GM19043 (cell line): Measurements from ENCODE around the gene PIGK.

Experiments
- ATAC-seq: cut with Tn5 transposase; IDR thresholded peaks from one replicate; pipeline ENCODE4 v1.9.1; 2021; ENCODE audit warnings: low read depth; ENCODE audit not compliant: unreplicated experiment

Gene PIGK

DNA sequence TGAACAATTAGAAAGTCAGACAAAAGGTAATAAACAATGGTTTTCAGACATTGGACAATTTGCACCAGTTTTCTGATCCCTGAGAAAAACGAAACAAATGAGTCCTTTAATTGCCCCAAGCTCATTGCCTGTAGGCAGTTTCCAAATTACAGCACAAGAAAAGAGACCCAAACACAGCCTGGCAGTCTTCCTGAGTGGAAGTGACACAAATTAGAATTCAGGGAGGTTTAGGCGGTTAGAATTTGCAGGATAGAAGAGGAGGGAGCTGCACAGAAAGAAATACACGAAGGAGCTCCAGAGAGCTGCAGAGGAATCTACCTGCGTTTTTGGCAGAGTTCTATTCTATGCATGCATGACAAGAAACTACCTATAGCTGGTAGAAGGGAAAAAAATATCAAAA is 115.7 kb downstream of the PIGK start:
- ATAC-seq, result no peak

DNA sequence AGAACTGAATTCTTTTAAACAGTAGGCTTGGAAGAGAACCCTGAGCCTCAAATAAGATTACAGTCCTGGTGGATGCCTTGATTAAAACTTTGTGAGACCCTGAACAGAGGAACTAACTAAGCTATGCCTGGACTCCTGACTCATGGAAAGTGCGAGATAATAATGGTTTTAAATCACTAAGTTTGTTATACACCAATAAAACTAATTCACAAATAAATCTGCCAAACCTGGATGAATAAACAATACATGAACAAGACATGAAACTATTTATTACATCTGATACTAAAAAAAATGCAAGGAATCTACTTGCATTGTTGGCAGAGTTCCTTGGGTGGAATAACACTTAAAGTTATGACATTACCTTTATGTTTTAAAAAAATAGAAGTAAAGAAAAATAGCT is 118.4 kb downstream of the PIGK start:
- no peak for ATAC-seq

DNA sequence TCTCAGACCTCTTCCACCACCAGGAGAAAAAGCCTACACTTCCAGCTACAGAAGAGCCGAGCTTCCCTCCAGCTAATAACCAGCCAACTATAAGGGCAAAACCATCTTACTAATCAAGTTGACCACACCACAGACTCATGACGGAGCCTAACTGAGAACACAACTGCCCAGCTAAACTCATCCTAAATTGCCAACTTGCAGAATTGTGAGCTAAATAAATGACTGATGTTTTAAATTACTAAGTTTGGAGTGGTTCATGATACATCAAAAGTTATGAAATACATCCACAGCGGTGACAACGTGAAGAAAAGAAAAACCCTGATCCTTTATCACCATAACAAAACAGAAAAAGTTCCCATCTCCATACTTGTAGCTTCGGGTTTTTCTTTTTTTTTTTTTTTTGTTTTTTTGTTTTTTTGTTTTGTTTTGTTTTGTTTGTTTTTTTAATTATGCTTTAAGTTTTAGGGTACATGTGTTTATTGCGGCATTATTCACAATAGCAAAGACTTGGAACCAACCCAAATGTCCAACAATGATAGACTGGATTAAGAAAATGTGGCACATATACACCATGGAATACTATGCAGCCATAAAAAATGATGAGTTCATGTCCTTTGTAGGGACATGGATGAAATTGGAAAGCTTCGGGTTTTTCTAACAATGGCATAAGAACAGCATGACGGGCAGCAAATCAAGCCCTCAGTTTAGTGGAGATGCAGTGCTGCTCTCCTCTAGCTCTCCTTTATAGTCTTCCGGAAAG is 122.6 kb downstream of the PIGK start:
- ATAC-seq, result no peak

DNA sequence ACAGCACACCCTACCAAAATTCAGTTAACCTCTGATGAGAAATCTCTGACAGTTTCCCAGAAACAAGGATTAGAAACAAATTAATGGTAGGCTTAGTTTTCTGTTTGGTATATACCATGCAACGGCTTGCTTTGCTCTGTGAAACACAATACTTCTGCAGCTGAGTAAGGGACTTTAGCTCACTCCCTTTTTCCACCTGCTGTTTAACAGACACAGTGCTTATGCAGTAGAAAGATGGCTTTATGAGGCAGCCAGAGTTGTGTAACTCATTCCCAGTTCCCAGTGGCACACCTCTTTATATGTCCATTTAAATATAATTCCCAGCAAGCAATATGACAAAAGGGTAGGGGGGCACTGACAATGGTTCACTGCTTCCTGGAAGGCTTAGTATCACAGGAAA is 124.0 kb downstream of the PIGK start:
- ATAC-seq, result no peak

DNA sequence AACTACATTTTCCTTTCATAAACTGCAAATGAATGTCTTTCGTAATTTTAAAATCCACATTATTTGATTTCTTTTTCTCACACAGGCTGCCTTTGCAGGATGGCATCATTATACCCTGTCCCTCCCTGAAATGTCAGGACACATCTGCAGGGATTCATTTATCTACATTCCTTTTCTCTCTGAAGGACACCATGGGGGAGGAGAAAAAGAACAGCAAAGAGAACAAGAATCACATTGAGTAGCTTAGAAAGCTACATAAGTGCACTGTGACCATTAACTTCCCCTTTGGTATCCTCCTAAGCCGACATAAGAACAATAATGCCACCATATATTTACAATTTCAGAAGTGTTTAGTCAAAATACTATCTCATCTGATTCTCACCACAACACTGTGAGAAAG is 129.5 kb downstream of the PIGK start:
- ATAC-seq, result no peak

DNA sequence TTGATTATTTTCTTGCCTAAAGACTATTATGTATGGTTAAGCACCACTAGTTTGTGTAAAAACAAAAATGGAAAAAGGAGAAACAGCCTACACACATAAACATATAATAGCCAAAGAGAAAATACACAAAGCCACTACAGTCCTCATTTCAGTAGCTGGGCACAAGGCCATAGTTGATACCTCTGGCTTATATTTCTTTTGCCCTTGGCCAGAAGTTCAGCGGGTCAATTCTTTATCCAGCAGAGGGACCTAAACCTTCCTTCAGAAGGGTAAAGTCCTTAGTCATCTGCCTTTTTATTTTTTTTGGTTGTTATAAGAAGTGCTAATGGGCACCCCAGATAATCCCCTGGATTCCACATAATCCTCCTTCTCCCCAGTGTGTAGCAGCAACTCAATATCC is 134.1 kb downstream of the PIGK start:
- no peak for ATAC-seq

DNA sequence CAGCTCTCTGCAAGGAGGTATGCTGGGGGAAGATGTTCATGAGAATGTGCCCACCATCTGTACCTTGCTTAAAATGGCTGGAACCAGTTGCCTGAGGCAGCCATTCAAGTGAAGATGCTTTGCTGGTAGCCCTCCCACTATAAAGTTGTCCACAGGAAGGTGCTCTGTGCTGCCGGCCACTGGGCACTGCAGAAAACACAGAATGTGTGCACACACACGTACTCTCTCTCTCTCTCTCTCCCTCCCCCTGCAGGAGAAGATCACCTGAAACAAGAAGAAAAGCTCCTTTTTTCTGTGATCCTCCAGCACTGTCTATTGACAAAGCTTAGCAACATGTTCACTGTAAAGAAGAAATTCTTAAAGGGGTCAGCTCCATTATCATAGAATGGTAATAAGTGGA is 134.8 kb downstream of the PIGK start:
- no peak for ATAC-seq

DNA sequence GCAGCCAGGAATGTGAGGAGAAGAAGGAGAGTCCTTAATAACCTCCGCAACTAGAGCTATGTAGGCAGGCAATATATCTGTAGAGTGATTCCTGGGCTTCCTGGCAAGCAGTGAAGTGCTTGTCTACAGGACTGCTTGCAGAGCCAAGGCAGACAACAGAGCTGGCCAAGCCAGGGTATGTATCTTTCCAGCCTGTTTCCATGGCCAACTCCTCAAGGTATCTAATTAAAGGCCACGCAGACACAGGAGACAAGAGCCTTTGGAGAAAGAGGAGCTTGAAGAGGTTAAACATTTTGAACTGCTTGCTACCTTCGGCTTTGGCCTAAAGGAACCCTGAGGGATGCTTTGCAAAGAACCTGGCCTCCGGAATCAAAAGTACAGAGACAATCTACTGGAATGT is 137.4 kb downstream of the PIGK start:
- no peak for ATAC-seq

DNA sequence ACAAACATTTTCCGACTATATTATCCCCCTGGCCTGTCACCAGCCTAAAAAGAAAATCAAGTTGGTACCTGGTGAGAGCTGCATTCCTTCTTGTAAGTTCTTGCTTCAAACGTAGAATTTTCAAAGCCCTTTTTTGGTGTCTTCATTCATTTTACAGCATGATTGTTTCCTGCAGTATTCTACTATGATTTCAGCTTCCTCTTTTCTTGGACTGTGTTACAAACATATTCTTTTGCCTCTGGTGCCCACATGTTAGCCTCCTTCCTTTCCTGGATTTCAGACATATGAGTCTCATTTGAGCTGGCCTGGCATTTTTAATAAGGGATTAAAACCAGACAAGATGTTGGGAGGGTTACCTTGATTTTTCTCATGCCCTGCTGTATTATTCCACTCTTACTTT is 142.5 kb downstream of the PIGK start:
- ATAC-seq, result no peak

DNA sequence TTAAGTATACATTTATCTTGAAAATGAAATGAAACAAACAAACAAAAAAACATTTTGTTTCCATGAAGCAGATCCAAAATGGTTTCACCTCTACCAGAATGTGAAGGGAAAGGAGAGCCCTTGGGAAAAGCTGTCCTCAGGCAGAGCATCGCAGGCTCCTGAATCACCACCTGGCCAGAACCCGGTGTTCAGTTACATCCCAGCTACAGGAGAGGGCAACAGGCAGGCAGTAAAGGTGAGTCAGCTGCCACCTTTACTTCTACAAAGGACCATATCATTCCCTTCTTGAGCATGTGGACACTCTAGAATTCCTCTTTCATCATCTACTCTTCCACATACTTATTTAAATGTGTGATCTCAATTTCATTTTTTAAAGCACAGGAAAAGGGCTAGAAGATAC is 151.2 kb downstream of the PIGK start:
- no peak for ATAC-seq

DNA sequence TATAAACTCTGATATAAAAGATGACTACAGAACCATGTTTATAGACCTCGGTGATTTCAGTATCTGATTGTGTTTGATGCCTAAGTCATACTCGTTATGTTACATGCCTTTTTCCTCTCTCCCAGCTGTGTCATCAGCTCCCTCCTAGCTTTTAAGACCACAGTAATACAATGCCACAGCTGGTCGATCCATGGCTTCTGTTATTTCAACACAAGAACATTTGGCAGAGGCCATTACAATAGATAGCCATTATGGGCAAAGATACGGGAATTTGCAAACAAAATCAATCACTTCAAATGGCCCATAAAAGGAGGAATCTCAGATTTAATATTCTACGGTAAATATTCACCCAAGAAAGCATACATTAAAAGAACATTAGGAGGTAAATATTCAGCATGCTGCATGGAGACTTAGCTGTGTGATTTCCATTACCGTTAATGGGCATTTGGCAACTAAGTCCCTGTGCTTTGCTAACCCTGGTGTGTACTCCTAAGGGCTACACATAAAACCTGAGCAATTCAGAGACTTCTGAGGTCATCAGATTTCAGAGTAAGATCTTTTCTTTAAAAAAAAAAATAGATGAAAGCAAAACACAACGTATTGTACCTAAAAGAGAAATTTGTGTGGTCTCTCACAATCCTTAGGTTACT is 153.4 kb downstream of the PIGK start:
- ATAC-seq, result no peak

DNA sequence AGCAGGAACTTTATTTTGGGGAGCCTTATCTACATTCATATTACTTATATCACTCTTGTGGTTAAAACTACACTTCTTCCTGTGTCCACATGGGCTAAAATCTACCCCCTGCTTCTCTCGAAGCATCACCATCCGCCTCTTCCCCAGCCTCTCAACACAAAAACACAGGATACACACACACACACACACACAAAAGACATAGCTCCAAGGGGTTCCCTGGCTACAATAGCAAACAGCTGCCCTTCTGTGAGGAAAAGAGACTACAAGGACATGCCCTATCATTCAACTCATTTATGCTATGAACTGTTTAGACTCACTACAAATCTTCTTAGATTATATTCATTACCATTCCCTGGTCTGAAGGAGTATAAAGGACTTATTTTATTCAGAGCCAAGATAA is 155.0 kb downstream of the PIGK start:
- no peak for ATAC-seq

DNA sequence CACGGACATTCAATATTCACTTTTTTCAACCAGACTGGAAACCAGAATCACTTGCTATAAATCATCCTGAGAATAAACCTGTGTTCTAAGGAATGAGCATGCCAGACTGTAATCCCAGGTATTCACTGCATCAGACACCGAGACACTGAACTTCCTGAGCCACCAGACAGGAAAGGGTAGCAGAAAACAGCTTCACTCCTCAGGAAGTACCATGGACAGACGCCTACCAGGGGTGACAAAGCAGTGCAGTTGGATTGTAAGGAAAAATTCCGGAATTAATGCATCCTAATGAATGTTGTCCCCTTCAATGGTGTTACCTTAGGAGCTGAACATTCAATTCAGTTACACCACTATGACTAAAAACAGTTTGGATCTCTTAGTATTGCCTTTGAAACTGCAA is 156.1 kb downstream of the PIGK start:
- no peak for ATAC-seq

DNA sequence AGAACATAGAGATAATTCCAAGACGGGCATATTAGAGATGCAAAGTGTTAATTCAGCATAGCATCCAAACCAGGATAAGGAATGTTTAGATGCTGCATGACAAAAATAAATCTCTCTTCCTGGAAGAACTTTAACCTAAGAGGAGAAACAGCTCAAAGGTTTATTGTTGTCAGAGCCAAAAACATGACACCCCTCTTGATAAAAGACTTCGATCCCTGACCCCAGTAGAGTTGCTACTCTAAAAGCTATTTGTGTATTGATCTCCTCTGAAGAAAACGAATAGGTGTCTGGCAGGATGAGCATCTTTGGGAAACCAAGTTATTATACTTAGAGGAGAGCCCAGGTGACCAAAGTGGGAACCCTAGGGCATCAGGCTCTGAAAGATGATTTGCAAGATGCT is 158.1 kb downstream of the PIGK start:
- ATAC-seq, result no peak

DNA sequence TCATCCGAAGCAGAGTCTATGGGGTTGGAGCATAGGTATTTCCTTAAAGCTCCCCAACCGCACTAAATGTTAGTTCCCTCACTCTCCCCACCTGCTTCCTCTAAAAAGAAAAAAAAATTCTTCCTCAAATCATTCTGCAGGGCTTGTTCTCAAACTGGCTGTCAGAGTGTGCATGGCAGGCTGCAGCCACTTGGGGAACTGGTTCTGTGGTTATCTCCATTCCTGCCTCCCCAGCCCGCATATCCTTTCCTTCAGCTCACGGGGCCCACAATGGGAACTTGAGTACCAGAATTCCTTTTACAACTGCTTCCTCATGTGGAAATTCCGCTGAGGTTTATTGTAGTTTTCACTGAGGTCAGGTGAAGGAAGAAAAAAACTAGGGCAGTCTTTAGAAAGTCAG is 159.2 kb downstream of the PIGK start:
- no peak for ATAC-seq

DNA sequence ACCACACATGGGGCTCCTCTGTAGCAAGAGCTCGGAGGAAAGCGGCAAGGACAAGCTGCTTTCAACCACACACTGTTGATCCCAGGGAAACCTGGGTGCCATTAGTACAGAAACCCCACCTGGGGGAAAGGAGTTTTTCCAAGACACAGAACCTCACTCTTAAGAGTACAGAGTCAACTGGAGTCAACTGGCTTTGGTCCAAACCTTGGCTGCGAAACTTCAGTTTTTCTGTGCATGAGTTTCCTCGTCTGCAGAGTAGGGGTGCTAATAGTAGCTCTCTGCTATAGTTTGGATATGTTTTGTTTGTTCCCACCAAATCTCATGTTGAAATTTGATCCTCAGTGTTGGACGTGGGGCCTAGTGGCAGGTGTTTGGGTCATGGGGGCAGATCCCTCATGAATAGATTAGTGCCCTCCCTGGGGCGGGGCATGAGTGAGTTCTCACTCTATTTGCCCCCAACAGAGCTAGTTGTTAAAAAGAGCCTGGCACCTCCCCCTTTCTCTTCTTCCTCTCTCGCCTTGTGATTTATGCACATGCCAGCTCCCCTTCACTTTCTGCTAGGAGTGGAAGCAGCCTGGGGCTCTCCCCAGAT is 161.1 kb downstream of the PIGK start:
- ATAC-seq, result no peak

DNA sequence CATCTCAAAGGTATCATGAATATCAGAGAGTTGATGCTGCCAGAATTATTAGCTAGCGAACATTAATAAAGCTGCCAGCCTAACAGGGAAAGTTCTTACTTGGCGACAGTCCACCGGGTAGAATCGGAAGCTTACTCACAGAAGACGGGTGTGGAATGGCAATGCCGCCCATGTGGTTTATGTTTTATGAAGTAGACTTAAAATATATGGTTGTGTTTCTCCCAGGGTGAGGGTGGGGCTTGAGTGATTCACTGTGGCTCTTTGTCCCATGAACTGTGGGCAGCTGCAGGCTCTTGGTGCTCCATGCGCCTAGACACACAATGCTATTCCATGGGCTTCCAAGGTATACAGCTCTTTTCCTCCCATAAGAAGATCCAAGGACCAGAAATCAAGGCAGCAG is 162.7 kb downstream of the PIGK start:
- no peak for ATAC-seq

DNA sequence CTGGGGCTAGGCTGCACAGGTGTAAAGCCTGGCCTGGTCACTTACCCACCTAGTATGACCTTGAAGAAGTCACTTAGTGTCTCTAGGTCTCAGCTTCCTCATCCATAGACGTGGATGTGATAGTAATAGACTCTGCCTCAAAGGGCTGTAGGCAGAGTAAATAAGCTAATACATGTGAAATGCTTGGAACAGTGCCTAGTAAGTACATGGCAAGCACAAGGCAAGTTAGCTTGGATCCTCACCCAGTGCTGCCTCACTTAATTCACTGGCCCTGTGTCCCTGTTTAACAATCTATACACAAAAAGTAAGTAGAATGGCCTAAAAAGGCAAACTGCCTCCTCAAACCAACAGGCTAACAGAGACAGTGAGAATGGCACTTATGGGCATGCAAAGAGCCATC is 167.8 kb downstream of the PIGK start:
- no peak for ATAC-seq

DNA sequence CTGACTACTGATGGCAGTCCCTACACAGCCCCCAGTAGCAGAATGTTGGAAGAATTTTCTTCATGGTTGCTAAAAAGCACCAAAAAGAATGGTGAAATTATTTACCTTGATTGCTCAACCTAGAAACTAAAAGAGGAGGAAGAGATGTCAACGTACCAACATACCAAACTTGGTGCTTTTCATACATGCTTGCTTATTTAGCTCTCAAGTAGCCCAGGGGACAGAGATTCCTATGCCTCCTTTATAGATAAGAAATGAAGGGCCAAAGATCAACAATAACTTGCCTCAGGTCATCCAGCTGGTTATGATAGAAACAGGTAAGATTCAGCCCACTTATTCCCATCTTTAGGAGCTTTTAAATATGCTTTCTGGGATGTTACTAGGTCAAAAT is 170.6 kb downstream of the PIGK start:
- no peak for ATAC-seq

DNA sequence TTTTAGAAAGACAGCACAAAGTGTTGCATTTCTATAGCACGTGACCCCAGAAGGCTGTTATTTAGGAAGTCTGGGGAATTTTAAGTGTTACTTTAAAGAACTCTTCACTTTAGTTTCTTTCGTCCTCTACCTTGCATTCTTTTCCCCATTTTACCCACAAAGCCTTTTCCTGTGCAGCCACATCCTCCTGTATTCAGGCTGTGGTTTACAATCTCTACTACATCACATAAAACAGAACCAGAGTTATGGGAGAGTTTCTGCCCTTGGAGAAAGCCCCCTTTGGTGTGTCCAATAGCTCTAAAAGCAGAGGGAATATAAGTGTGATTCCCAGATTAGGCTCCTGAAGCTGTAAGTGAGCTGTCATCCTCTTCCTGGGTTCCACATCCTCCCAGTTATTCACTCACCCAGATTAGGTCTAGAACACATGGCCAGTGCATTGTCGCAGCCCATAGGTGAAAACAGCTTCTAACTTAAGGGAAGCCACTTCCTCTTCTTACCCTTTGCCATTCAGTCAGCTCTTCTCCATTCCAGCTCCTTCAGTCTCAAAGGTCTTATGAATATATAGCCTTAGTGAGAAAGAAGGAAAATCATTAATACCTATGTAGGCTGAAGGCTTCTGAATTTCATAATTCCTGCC is 171.1 kb downstream of the PIGK start:
- no peak for ATAC-seq

DNA sequence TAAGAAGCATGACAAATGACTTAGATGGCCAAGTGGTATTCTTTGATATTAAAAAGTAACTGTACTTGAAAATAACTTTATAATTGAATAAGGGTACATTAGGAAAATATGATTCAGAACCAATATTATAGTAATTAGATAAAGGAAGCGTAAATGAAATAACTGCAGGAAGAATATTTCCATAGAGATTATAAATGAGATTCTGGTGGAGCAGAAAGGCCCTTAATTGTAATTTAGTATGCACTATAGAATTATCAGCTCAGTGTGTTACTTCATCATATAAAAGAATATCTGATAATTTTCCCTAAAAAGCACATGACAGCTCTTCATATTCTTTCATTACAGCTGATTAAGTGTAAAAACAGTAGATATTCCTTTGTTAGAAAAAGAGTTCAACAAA is 171.7 kb downstream of the PIGK start:
- ATAC-seq, result no peak
